ENCODE results near the gene ZNHIT6. TPM values are rescaled to one million over a fixed set of nuclear protein-coding genes. Genes with fewer than 3 reads are reported as not detected.
"Not testable (repeated sequence)": the region's sequence is repeated elsewhere in the genome, so short reads cannot be mapped to it uniquely, and the experiment has no call there.

The ZNHIT6 gene
- total and polyA plus RNA-seq, 12 donors, result 4.5 to 21.1 (median 9.8) TPM

DNA sequence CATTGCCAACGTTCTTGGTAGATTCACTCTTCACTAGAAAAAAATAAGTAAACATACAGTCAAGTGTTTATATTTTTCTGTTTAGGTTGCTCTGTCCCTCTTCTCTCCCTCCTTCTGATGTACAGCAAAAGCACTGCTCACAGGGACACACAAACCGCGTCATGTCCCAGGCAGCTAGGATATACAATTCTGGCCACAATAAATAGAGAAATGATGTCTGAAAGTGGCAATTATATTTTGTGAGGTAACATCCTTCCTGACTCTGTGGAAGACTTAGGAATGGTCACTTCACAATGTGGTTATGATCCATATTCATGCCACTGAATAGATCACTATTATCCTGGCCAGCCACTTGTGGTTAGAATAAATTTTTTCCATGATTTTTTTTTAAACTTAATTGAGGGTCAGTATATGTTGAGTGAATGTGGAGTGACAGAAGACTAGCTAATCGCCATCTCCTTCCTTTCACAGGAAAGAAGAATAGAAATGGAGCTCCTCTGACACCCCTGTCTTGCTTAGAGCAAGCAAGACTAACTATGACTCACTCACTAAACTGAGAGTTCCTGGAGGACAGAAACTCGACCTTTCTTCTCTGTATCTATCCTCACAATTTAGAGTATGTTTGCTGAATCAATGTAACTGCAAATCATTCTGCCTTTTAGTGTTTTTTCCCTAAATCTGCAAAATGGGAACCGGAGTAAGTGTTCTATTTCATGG, 54.0 kb downstream of the ZNHIT6 start:
- no peaks in the 10 kb centered on the region for H3K9me3 ChIP-seq (replicated peaks in 1 of 3)
- 84 to 89% (median 85%) methylated on average over 6 of the region's 6 CpGs for WGBS, 4 donors
- H3K27me3 ChIP-seq, result no peaks in the 10 kb centered on the region
- intact Hi-C loops (cut with DNase I), result no loop called here
- no peak overlapping the region for H3K27ac ChIP-seq
- no peak for DNase-seq
- no peak overlapping the region for H3K4me3 ChIP-seq
- no peaks in the 10 kb centered on the region for H3K4me1 ChIP-seq (replicated peaks in 1 of 2)
- TF ChIP-seq, protein P1, sequence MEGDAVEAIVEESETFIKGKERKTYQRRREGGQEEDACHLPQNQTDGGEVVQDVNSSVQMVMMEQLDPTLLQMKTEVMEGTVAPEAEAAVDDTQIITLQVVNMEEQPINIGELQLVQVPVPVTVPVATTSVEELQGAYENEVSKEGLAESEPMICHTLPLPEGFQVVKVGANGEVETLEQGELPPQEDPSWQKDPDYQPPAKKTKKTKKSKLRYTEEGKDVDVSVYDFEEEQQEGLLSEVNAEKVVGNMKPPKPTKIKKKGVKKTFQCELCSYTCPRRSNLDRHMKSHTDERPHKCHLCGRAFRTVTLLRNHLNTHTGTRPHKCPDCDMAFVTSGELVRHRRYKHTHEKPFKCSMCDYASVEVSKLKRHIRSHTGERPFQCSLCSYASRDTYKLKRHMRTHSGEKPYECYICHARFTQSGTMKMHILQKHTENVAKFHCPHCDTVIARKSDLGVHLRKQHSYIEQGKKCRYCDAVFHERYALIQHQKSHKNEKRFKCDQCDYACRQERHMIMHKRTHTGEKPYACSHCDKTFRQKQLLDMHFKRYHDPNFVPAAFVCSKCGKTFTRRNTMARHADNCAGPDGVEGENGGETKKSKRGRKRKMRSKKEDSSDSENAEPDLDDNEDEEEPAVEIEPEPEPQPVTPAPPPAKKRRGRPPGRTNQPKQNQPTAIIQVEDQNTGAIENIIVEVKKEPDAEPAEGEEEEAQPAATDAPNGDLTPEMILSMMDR (IDR thresholded peaks at IDR 0.05), result no peak
- TF ChIP-seq POLR2A (IDR thresholded peaks at IDR 0.05), result no peak
- no peaks in the 10 kb centered on the region for H3K36me3 ChIP-seq (replicated peaks in 1 of 2)

DNA sequence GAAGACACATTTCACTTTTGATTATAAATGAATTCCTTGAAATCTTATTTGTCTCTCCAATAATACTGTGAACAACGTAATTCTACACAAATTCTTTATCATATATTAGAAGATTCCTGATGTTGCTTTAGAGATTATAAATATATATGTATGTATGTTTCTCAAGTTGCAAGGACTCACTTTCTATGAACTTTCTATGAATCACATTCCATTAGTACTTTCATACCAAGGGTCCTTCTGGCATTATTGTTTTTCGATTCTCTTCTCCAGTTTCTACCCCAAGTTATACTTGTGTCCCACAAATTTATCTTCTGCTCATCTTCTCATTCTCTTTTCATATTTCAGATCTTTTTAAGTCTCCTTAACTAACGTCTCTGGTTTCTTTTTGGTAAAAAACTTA, 55.9 kb downstream of the ZNHIT6 start:
- H3K36me3 ChIP-seq (replicated peaks in 1 of 2), result no peaks in the 10 kb centered on the region

DNA sequence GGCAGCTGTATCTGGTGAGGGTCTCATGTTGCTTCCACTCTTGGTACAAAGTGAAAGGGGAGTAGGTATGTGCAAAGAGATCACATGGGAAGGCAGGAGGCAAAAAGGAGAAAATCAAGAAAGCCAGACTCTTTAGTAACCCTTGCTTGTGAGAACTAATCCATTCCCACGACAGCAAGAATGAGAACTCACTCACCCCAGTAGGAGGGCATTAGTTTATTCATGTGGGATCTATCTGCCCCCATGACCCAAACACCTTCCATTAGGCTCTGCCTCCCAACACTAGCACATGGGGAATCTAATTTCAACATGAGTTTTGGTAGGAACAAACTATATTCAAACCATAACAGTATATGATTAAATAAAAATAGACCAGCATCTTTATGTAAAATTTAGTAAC, 57.6 kb downstream of the ZNHIT6 start:
- no peaks in the 10 kb centered on the region for H3K9me3 ChIP-seq (replicated peaks in 1 of 3)
- no peak overlapping the region for H3K27ac ChIP-seq
- no peaks in the 10 kb centered on the region for H3K36me3 ChIP-seq (replicated peaks in 1 of 2)
- no peaks in the 10 kb centered on the region for H3K27me3 ChIP-seq
- no peaks in the 10 kb centered on the region for H3K4me1 ChIP-seq (replicated peaks in 1 of 2)
- TF ChIP-seq, protein P1 (IDR thresholded peaks at IDR 0.05), result no peak
- TF ChIP-seq POLR2A (IDR thresholded peaks at IDR 0.05), result no peak
- WGBS, 4 donors, result 90 to 100% (median 96%) methylated on average over 1 of the region's 1 CpG
- DNase-seq, result no peak
- H3K4me3 ChIP-seq, result no peak overlapping the region
- intact Hi-C loops (cut with DNase I), result no loop called here

More for the DNA sequence above, 55.9 kb downstream of the ZNHIT6 start:
- TF ChIP-seq, protein P1 (IDR thresholded peaks at IDR 0.05), result no peak
- TF ChIP-seq POLR2A (IDR thresholded peaks at IDR 0.05), result no peak
- Histone ChIP-seq H3K27me3 (no peaks in the 10 kb centered on the region), H3K9me3 (replicated peaks in 1 of 3) (no peaks in the 10 kb centered on the region), H3K4me1 (replicated peaks in 1 of 2) (no peaks in the 10 kb centered on the region), H3K27ac (no peak overlapping the region), H3K4me3 (no peak overlapping the region)
- DNase-seq, result no peak
- intact Hi-C loops (cut with DNase I), result no loop called here
- WGBS, 4 donors, result 91 to 97% (median 96%) methylated on average over 3 of the region's 3 CpGs

DNA sequence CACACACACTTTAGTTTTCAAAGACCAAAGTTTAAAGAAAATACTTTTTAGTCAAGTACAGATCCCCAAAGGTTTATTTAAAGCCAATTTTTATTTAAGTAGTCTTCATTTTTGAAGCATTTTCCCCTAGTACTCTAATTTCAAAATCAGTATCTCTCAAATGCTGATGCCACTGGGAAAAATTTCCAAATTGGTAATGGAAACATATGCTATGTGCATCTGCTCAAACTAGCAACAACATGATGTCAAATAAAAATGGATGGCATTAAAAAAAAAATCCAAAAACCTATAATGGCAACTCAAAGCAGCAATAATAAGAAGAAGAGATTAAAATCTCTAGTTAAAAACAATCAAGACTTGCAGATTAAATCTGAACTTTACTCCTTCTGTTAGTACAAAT, 58.6 kb downstream of the ZNHIT6 start:
- no peak overlapping the region for H3K27ac ChIP-seq
- H3K4me3 ChIP-seq, result no peak overlapping the region
- intact Hi-C loops (cut with DNase I), result no loop called here
- H3K36me3 ChIP-seq (replicated peaks in 1 of 2), result no peaks in the 10 kb centered on the region
- H3K4me1 ChIP-seq (replicated peaks in 1 of 2), result no peaks in the 10 kb centered on the region
- no peak for TF ChIP-seq POLR2A (IDR thresholded peaks at IDR 0.05)
- TF ChIP-seq, protein P1 (IDR thresholded peaks at IDR 0.05), result no peak
- no peaks in the 10 kb centered on the region for H3K27me3 ChIP-seq
- no peaks in the 10 kb centered on the region for H3K9me3 ChIP-seq (replicated peaks in 1 of 3)
- no peak for DNase-seq

DNA sequence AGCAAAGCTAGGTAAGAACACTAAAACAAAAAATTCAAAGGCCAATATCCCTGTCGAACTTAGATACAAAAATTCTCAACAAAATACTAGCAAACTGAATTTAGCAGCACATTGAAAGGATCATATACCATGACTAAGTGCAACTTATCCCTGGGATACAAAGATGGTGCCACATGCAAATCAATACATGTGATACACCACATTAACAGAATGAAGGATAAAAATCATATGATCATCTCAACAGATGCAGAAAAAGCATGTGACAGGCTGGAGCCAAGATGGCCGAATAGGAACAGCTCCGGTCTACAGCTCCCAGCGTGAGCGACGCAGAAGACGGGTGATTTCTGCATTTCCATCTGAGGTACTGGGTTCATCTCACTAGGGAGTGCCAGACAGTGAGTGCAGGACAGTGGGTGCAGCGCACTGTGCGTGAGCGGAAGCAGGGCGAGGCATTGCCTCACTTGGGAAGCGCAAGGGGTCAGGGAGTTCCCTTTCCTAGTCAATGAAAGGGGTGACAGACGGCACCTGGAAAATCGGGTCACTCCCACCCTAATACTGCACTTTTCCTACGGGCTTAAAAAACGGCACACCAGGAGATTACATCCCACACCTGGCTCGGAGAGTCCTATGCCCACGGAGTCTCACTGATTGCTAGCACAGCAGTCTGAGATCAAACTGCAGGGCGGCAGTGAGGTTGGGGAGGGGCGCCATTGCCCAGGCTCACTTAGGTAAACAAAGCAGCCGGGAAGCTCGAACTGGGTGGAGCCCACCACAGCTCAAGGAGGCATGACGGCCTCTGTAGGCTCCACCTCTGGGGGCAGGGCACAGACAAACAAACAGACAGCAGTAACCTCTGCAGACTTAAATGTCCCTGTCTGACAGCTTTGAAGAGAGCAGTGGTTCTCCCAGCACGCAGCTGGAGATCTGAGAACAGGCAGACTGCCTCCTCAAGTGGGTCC, 66.4 kb downstream of the ZNHIT6 start:
- H3K4me3 ChIP-seq; DNase-seq; H3K36me3 ChIP-seq (replicated peaks in 1 of 2); H3K27ac ChIP-seq; H3K27me3 ChIP-seq; intact Hi-C loops (cut with DNase I); H3K4me1 ChIP-seq (replicated peaks in 1 of 2): not testable (repeated sequence)
- peaks cover 0 to 12% (median 0%) of the 10 kb centered on the region in 3 donors for H3K9me3 ChIP-seq (replicated peaks in 1 of 3)
- 83 to 92% (median 86%) methylated on average over 19 to 24 of the region's 24 CpGs for WGBS, 4 donors

DNA sequence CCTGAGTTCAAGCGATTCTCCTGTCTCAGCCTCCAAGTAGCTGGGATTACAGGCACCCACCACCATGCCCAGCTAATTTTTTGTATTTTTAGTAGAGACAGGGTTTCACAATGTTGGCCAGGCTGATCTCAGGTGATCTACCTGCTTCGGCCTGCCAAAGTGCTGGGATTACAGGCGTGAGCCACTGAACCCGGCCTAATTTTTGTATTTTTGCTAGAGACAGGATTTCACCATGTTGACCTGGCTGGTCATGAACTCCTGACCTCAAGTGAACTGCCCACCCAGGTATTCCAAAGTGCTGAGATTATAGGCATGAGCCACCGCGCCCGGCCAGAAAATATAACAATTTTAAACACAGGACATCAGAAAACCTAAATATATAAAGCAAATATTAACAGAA, 68.3 kb downstream of the ZNHIT6 start:
- intact Hi-C loops (cut with DNase I); H3K36me3 ChIP-seq (replicated peaks in 1 of 2); H3K27me3 ChIP-seq; DNase-seq; H3K27ac ChIP-seq; H3K4me1 ChIP-seq (replicated peaks in 1 of 2); H3K4me3 ChIP-seq: not testable (repeated sequence)
- H3K9me3 ChIP-seq (replicated peaks in 1 of 3), result peaks cover 0 to 12% (median 0%) of the 10 kb centered on the region in 3 donors
- WGBS, 4 donors, result 91 to 96% (median 96%) methylated on average over 7 of the region's 7 CpGs
